Right renal cortex interstitium (tissue), 3 donors: Measurements from ENCODE around the gene CNR2. TPM values are rescaled to one million over a fixed set of nuclear protein-coding genes. Genes with fewer than 3 reads are reported as not detected.
"Not testable (repeated sequence)": the region's sequence is repeated elsewhere in the genome, so short reads cannot be mapped to it uniquely, and the experiment has no call there.

ENCODE experiments used
- DNase-seq, 3 donors: peaks; one replicate each; pipeline ENCODE4 v3.0.0-alpha.2; 2013; ENCODE audit warnings: low read depth in 3 of 3, low spot score in 2 of 3
- polyA plus RNA-seq, 3 donors: library from polyadenylated mRNA; unstranded; fragments of 120-200 nt; gene quantifications; one replicate each; pipeline ENCODE4 v1.2.1, GENCODE V29; 2013; ENCODE audit not compliant: insufficient read length in 3 of 3

CNR2 gene
- polyA plus RNA-seq, 3 donors, result 0.06 to 0.08 (median 0.07) TPM

- no peak for DNase-seq
Observed at GRCh38 chr1:23843644-23844043, 69.5 kb downstream of the CNR2 start.

DNA sequence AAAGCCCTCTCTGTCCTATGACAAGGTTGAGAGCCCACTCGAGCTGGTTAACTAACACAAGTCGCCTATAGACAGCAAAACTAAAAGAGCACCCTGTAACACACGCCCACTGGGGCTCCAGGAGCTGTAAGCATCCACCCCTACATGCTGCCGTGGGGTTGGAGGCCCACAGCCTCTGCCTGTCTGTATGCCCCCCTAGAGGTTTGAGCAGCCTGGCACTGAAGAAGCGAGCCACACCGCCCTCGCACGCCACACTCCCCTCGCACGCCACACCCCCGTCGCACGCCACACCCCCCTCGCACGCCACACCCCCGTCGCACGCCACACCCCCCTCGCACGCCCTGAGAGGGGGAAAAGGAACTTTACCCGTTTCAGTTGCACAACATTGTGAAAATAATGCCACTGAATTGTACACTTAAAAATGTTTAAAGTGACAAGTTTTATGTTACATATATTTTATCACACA lies 74.7 kb downstream of the CNR2 start:
- no peak for DNase-seq

DNA sequence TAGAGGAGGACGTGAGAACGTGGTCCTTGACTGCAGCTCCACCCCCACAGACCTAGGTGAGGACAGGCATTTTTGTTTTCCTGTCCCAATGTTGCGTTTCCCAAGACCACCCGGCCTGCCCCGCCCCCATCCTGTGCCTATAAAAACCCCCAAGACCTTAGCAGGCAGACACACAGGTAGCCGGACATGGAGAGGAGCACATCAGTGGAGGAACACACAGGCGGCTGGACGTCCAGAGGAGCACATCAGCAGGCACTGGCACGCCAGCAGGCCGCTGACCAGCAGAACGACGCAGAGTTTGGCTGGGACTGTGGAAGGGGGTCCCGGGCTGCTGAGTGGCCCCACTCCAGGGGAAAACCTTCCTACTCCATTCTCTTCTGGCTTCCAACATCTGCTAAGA lies 75.3 kb downstream of the CNR2 start:
- no peak for DNase-seq

DNA sequence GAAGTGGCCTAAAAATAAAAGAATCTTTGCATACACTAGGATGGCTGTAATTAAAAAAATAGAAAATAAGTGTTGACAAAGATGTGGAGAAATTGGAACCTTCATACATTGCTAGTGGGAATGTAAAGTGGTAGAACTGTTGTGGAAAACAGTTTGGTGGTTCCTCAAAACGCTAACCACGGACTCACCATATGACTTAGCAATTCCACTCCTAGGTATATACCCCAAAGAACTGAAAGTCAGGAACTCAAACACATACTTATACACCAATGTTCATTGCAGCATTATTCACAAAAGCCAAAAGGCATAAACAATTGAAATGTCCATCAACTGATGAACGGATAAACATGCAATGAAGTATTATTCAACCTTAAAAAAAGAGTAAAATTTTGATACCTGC lies 77.1 kb downstream of the CNR2 start:
- DNase-seq, result no peak

- DNase-seq, result not testable (repeated sequence)
Observed at GRCh38 chr1:23834156-23834555, 79.0 kb downstream of the CNR2 start.

GRCh38 chr1:23827717-23828116 lies 85.4 kb downstream of the CNR2 start:
- DNase-seq, result no peak

GRCh38 chr1:23826590-23826989 lies 86.6 kb downstream of the CNR2 start:
- DNase-seq, result not testable (repeated sequence)

- DNase-seq, result no peak
Observed at GRCh38 chr1:23825762-23826522, 87.2 kb downstream of the CNR2 start.

DNA sequence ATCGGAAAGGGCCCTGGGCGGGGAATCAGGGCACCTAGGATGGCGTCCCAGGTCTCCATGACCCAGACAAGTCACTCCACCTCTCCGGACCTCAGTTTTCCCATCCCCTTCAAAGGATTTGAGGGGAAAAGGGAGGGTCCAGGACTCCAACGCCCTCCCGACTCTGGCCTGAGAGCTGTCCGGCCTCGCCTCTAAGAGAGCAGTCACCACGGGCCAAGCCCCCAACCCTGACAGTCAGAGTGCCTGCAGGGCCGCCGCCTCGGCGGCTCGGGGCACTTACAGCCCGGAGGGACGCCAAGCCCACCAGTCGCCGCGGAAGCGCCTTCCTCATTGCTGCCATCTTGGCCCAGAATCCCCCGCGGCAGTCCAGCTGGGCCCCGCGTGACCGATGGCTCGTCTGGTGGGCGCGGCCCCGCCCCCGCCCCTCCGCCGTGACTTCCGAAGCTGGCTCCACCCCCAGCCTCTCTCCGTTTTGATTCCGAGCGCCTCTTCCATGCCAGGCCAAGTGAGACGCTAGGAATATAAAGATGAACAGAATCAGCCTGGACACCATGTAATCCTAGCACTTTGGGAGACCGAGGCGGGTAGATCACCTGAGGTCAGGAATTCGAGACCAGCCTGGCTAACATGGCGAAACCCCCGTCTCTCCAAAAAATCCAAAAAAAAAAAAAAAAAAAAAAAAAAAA lies 87.9 kb downstream of the CNR2 start, which contains the start of gene HMGCL:
HMGCL (minus strand) TSS at position 354 of the 686 bp plus-strand sequence; CDS start at position 340, 14 bp downstream.
- DNase-seq, result peak; percentile 78 to 88 (median 82)

DNA sequence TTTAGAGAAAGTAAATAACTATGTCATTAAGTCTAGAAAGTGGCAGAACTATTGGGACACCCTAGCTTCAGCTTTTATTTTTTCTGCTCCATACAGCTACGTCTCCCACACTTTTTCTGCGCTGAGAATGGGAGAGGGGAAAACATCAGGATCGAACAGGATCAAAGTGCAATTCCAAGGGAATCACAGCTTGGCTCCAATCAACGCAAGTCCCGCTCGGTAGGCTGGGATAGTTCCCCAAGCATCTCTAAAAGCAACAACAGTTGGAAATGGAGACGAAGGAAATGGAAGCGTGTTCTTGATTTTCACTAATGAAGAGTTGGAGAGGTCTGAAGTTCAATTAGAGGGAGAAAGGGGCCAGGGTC lies 88.5 kb downstream of the CNR2 start:
- DNase-seq, result no peak

- DNase-seq, result no peak
Observed at GRCh38 chr1:23823767-23824166, 89.4 kb downstream of the CNR2 start.

Other genes starting within 250 kb of the CNR2 start
- gene RPL11, start 221.6 kb downstream of the CNR2 start, polyA plus RNA-seq, result 1,000 to 10,000 TPM; 2,754 to 2,918 (median 2,838) TPM
- gene ELOA, start 169.9 kb downstream of the CNR2 start, polyA plus RNA-seq, result 10 to 100 TPM; 34.2 to 37.2 (median 35.1) TPM
- 10 to 100 TPM; 63.8 to 68.3 (median 65.5) TPM for gene PITHD1, start 134.9 kb downstream of the CNR2 start, polyA plus RNA-seq
- gene LYPLA2, start 122.2 kb downstream of the CNR2 start, polyA plus RNA-seq, result 10 to 100 TPM; 56.0 to 63.5 (median 61.6) TPM
- 10 to 100 TPM; 30.1 to 36.1 (median 31.6) TPM for gene GALE, start 112.6 kb downstream of the CNR2 start, polyA plus RNA-seq
- 10 to 100 TPM; 67.9 to 84.6 (median 77.2) TPM for gene HMGCL, start 87.9 kb downstream of the CNR2 start, polyA plus RNA-seq
- 10 to 100 TPM; 48.0 to 57.7 (median 50.4) TPM for gene FUCA1, start 45.1 kb downstream of the CNR2 start, polyA plus RNA-seq
- 100 to 1,000 TPM; 232 to 261 (median 259) TPM for gene PNRC2, start 46.5 kb upstream of the CNR2 start, polyA plus RNA-seq
- 100 to 1,000 TPM; 208 to 223 (median 216) TPM for gene SRSF10, start 67.0 kb upstream of the CNR2 start, polyA plus RNA-seq
- gene MYOM3, start 198.8 kb upstream of the CNR2 start, polyA plus RNA-seq, result 10 to 100 TPM; 23.6 to 27.5 (median 25.5) TPM
- 1 to 10 TPM; 2.3 to 3.8 (median 3.5) TPM for gene IL22RA1, start 229.8 kb upstream of the CNR2 start, polyA plus RNA-seq